IMR-90 (cell line): ENCODE measurements around the gene AK1. TPM values are rescaled to one million over a fixed set of nuclear protein-coding genes. Genes with fewer than 3 reads are reported as not detected.

ENCODE experiments used
- ATAC-seq: fragments of 200-7000 bp; cut with Tn5 transposase; 2 replicates; pipeline ENCODE4 v1.9.1; 2020; ENCODE audit warnings: low read depth, mild to moderate bottlenecking, moderate library complexity
- BruUV-seq: library from RNA; stranded (reverse); fragments of 400-500 nt; replicated peaks from 2 replicates; lab custom pipeline; 2021; lab: Mats Ljungman, UMichigan
- CTCF ChIA-PET: fragments of 300-600 bp; formaldehyde crosslinking; extraction: SDS; loops from one replicate; lab custom pipeline; 2021; ENCODE audit warnings: antibody characterized with exemption; lab: Yijun Ruan, JAX
- POLR2A ChIA-PET: fragments of 300-600 bp; sonication (Branson Sonifier 250); formaldehyde crosslinking; loops from one replicate; lab custom pipeline; 2022; ENCODE audit warnings: antibody characterized with exemption; ENCODE audit not compliant: unreplicated experiment; lab: Charles Lee
- DNase-seq: peaks from one replicate; pipeline ENCODE4 v3.0.0; 2013
- H2AFZ ChIP-seq: replicated peaks from 2 replicates; pipeline ENCODE3; 2013; ENCODE audit warnings: low read length, mild to moderate bottlenecking; ENCODE audit not compliant: poor library complexity
- H2AK5ac ChIP-seq: 2 replicates; pipeline ENCODE4 v1.6.1; 2013; ENCODE audit warnings: low read depth, low read length, inconsistent platforms
- H2AK9ac ChIP-seq: replicated peaks from 2 replicates; pipeline ENCODE3; 2013; ENCODE audit warnings: mild to moderate bottlenecking, low read depth, low read length, moderate library complexity; ENCODE audit not compliant: poor library complexity
- H2BK120ac ChIP-seq: 2 replicates; pipeline ENCODE4 v1.6.1; 2013; ENCODE audit warnings: low read depth, low read length, inconsistent platforms
- H2BK15ac ChIP-seq: 3 replicates; pipeline ENCODE4 v1.6.1; 2013; ENCODE audit warnings: low read depth, low read length, inconsistent platforms
- H2BK20ac ChIP-seq: 2 replicates; pipeline ENCODE4 v1.6.1; 2013; ENCODE audit warnings: low read depth, mild to moderate bottlenecking, inconsistent platforms, low read length, moderate library complexity
- H2BK5ac ChIP-seq: 2 replicates; pipeline ENCODE4 v1.6.1; 2013; ENCODE audit warnings: mild to moderate bottlenecking, low read depth, low read length, inconsistent platforms; ENCODE audit not compliant: poor library complexity, severe bottlenecking
- H3K14ac ChIP-seq: replicated peaks from 2 replicates; pipeline ENCODE4 v1.6.1; 2013; ENCODE audit warnings: low read depth, low read length, inconsistent platforms
- H3K18ac ChIP-seq: 2 replicates; pipeline ENCODE4 v1.6.1; 2013; ENCODE audit warnings: low read depth, low read length, control low read depth
- H3K23ac ChIP-seq: 2 replicates; pipeline ENCODE4 v1.6.1; 2013; ENCODE audit warnings: low read depth, low read length, inconsistent platforms
- H3K27ac ChIP-seq: 2 replicates; pipeline ENCODE4 v1.5.1; 2013; ENCODE audit warnings: mild to moderate bottlenecking, control low read depth, low read length; ENCODE audit not compliant: insufficient read depth
- H3K27me3 ChIP-seq: 2 replicates; pipeline ENCODE4 v1.6.1; 2013; ENCODE audit warnings: low read length; ENCODE audit not compliant: control insufficient read depth, insufficient read depth
- H3K36me3 ChIP-seq: 2 replicates; pipeline ENCODE4 v1.6.1; 2013; ENCODE audit warnings: low read length, mixed read lengths; ENCODE audit not compliant: control insufficient read depth, insufficient read depth
- H3K4ac ChIP-seq: 2 replicates; pipeline ENCODE4 v1.6.1; 2013; ENCODE audit warnings: low read depth, low read length, inconsistent platforms
- H3K4me1 ChIP-seq: 2 replicates; pipeline ENCODE4 v1.6.1; 2013; ENCODE audit warnings: low read length, mixed read lengths; ENCODE audit not compliant: control insufficient read depth, insufficient read depth
- H3K4me2 ChIP-seq: 2 replicates; pipeline ENCODE4 v1.6.1; 2013; ENCODE audit warnings: low read depth, mild to moderate bottlenecking, control low read depth, low read length, moderate library complexity
- H3K4me3 ChIP-seq: 2 replicates; pipeline ENCODE4 v1.5.1; 2013; ENCODE audit warnings: low read depth, mild to moderate bottlenecking, control low read depth, low read length, moderate library complexity; ENCODE audit not compliant: insufficient read depth
- H3K56ac ChIP-seq: 2 replicates; pipeline ENCODE4 v1.6.1; 2013; ENCODE audit warnings: low read length, inconsistent platforms; ENCODE audit not compliant: insufficient read depth; ENCODE audit errors: extremely low read depth
- H3K79me1 ChIP-seq, 2 experiments: 2 replicates each; pipeline ENCODE4 v1.6.1; 2013; ENCODE audit warnings: low read length in 2 of 2, inconsistent platforms in 1 of 2, low read depth in 1 of 2
- H3K9ac ChIP-seq: 2 replicates; pipeline ENCODE4 v1.6.1; 2013; ENCODE audit warnings: low read depth, low read length, control low read depth
- H3K9me1 ChIP-seq: 2 replicates; pipeline ENCODE4 v1.6.1; 2013; ENCODE audit warnings: low read length, inconsistent platforms; ENCODE audit not compliant: insufficient read depth
- H3K9me3 ChIP-seq: 2 replicates; pipeline ENCODE4 v1.6.1; 2013; ENCODE audit warnings: low read length; ENCODE audit not compliant: control insufficient read depth, insufficient read depth
- H4K20me1 ChIP-seq: 2 replicates; pipeline ENCODE4 v1.6.1; 2013; ENCODE audit warnings: low read length, inconsistent platforms; ENCODE audit not compliant: insufficient read depth
- H4K5ac ChIP-seq: 2 replicates; pipeline ENCODE4 v1.6.1; 2013; ENCODE audit warnings: mild to moderate bottlenecking, low read depth, low read length, control low read depth
- H4K8ac ChIP-seq, 2 experiments: 2 replicates each; pipeline ENCODE4 v1.6.1; 2013; ENCODE audit warnings: low read depth in 2 of 2, low read length in 2 of 2, control low read depth in 1 of 2, inconsistent platforms in 1 of 2
- H4K91ac ChIP-seq: 2 replicates; pipeline ENCODE4 v1.6.1; 2013; ENCODE audit warnings: low read depth, low read length, inconsistent platforms; ENCODE audit not compliant: insufficient read depth
- BHLHE40 ChIP-seq: fragments of 150-350 bp; IDR thresholded peaks from 2 replicates; pipeline ENCODE4 v1.6.1; 2016; ENCODE audit warnings: mild to moderate bottlenecking, low read depth, low read length
- CEBPB ChIP-seq: IDR thresholded peaks from 2 replicates; pipeline ENCODE4 v1.6.1; 2012; ENCODE audit warnings: low read depth, low read length, improper control_type of control experiment
- CHD1 ChIP-seq: IDR thresholded peaks from 2 replicates; pipeline ENCODE4 v1.6.1; 2012; ENCODE audit warnings: low read depth, low read length, improper control_type of control experiment
- CTCF ChIP-seq: conservative IDR thresholded peaks from 2 replicates; pipeline ENCODE4 v1.5.1; 2012; ENCODE audit warnings: mild to moderate bottlenecking, low read depth, low read length, improper control_type of control experiment
- ELK1 ChIP-seq: fragments of 150-350 bp; IDR thresholded peaks from 2 replicates; pipeline ENCODE4 v1.6.1; 2016; ENCODE audit warnings: low read depth, mild to moderate bottlenecking, low read length, moderate library complexity, borderline replicate concordance
- FOS ChIP-seq: fragments of 150-350 bp; IDR thresholded peaks from 2 replicates; pipeline ENCODE4 v1.6.1; 2016; ENCODE audit warnings: low read depth, low read length
- MAFK ChIP-seq: IDR thresholded peaks from 2 replicates; pipeline ENCODE4 v1.6.1; 2012; ENCODE audit warnings: low read depth, low read length, improper control_type of control experiment
- MAZ ChIP-seq: IDR thresholded peaks from 2 replicates; pipeline ENCODE4 v1.6.1; 2012; ENCODE audit warnings: low read depth, mild to moderate bottlenecking, low read length, improper control_type of control experiment, moderate library complexity, borderline replicate concordance
- NFE2L2 ChIP-seq: fragments of 150-350 bp; IDR thresholded peaks from 2 replicates; pipeline ENCODE4 v1.6.1; 2016; ENCODE audit warnings: low read depth, mild to moderate bottlenecking, low read length
- POLR2A ChIP-seq: IDR thresholded peaks from 2 replicates; pipeline ENCODE4 v1.6.1; 2012; ENCODE audit warnings: mild to moderate bottlenecking, low read depth, low read length
- RAD21 ChIP-seq: IDR thresholded peaks from 2 replicates; pipeline ENCODE4 v1.6.1; 2012; ENCODE audit warnings: low read length, improper control_type of control experiment
- RCOR1 ChIP-seq: IDR thresholded peaks from 2 replicates; pipeline ENCODE4 v1.6.1; 2012; ENCODE audit warnings: mild to moderate bottlenecking, low read length, improper control_type of control experiment; ENCODE audit not compliant: insufficient replicate concordance
- RFX5 ChIP-seq: IDR thresholded peaks from 2 replicates; pipeline ENCODE4 v1.8.0; 2012; ENCODE audit warnings: low read depth, mild to moderate bottlenecking, low read length, moderate library complexity
- USF2 ChIP-seq: fragments of 150-350 bp; IDR thresholded peaks from 2 replicates; pipeline ENCODE4 v1.6.1; 2017; ENCODE audit warnings: mild to moderate bottlenecking, antibody characterized with exemption, low read length, low read depth
- WGBS, 2 experiments: methylation state at CpG; one replicate each; pipeline versions ENCODE4 v1.1.5 to v1.1.7; 2013; ENCODE audit warnings: missing lambda C conversion rate in 2 of 2; ENCODE audit not compliant: insufficient read length in 1 of 2; ENCODE audit errors: extremely low coverage in 2 of 2; 5-methylcytosine and 5-hydroxymethylcytosine counted together
- dilution Hi-C: fragments of 300-500 bp; cut with HindIII; formaldehyde crosslinking; loops from one replicate; pipeline ENCODE4 v1.14.3; 2018; ENCODE audit warnings: low sequenced_read_pairs; ENCODE audit not compliant: unreplicated experiment
- in situ Hi-C: fragments of 300-500 bp; cut with MboI; formaldehyde crosslinking; loops from 3 replicates; pipeline ENCODE4 v1.14.3; 2019; ENCODE audit warnings: low sequenced_read_pairs, inconsistent platforms, mixed read lengths
- intact Hi-C: fragments of 100-400 bp; cut with micrococcal nuclease; formaldehyde crosslinking; loops from 2 replicates; pipeline ENCODE4 v1.10.0; 2022
- polyA plus RNA-seq, 3 experiments: library from polyadenylated mRNA; depleted of rRNA; stranded (reverse); fragments of >200 nt; gene quantifications; 2 replicates each; pipeline ENCODE4 v1.2.3, GENCODE V29; 2012; ENCODE audit warnings: low replicate concordance in 1 of 3
- total RNA-seq: library from RNA; depleted of rRNA; stranded (reverse); fragments of >200 nt; gene quantifications from 2 replicates; pipeline ENCODE4 v1.2.3, GENCODE V29; 2012

The AK1 gene
- total and polyA plus RNA-seq, 2 of the 4 experiments (the other 2 are of a cell fraction) = 44.8 to 119 TPM

- dilution Hi-C loops (no loop called here), in situ Hi-C loops (loop anchor here (5.0 kb wide), 1 partner anchor 338 kb away; no protein-coding TSS in a partner anchor), intact Hi-C loops (loop anchor here (10.0 kb wide), 2 partner anchors 420 to 720 kb away; no protein-coding TSS in a partner anchor)
- no peak overlapping the region for H3K4me2 ChIP-seq
- 0 out of 4 replicates have a peak, but pooled peaks cover 0 to under 1% of the 10 kb centered on the region in 2 experiments for H3K79me1 ChIP-seq
- BruUV-seq = no TSS peak
- H3K36me3 ChIP-seq = no peaks in the 10 kb centered on the region
- no peak overlapping the region for H3K4me3 ChIP-seq
- H3K9ac ChIP-seq = no peak overlapping the region
- ChIA-PET POLR2A (interaction anchor here (0.5 kb wide), 1 partner anchor 8 kb away, joined by 4 read pairs; the partner anchor contains the start of gene ST6GALNAC4), CTCF (no interaction called here)
- H2AK5ac ChIP-seq = peak overlapping the region; percentile 97
- H3K18ac ChIP-seq = no peak overlapping the region
- no peak overlapping the region for H4K8ac ChIP-seq
- H2BK120ac ChIP-seq = 0 out of 2 replicates have a peak overlapping the region, but pooled peaks have one; percentile 5
- H2BK20ac ChIP-seq = no peak overlapping the region
- no peak for DNase-seq
- H2AFZ ChIP-seq = no peak overlapping the region
- peaks cover 4% of the 10 kb centered on the region for H4K20me1 ChIP-seq
- peaks cover 5% of the 10 kb centered on the region for H3K4me1 ChIP-seq
- H2BK15ac ChIP-seq = peak overlapping the region; percentile 6; the same call in 1 of the 3 replicates
- no peaks in the 10 kb centered on the region for H3K27me3 ChIP-seq
- TF ChIP-seq FOS = no peak
- TF ChIP-seq BHLHE40 = no peak
- TF ChIP-seq ELK1 = no peak
- TF ChIP-seq RAD21 = no peak
- no peak for TF ChIP-seq CHD1
- no peak for TF ChIP-seq CEBPB
- no peak for TF ChIP-seq MAZ
- no peak for TF ChIP-seq USF2
- no peak for TF ChIP-seq NFE2L2
- TF ChIP-seq POLR2A = no peak
- TF ChIP-seq RFX5 = no peak
- TF ChIP-seq MAFK = no peak
- no peak for TF ChIP-seq RCOR1
- no peak for TF ChIP-seq CTCF
- no peak overlapping the region for H4K91ac ChIP-seq
- H3K14ac ChIP-seq = no peak overlapping the region
- H2BK5ac ChIP-seq = no peak overlapping the region
- H3K56ac ChIP-seq = no peak overlapping the region
- H2AK9ac ChIP-seq = no peak overlapping the region
- no peaks in the 10 kb centered on the region for H3K9me3 ChIP-seq
- H3K23ac ChIP-seq = no peak overlapping the region
- H3K9me1 ChIP-seq = peaks cover 8% of the 10 kb centered on the region
- ATAC-seq = no peak
- 92% methylated on average over 16 of the region's 22 CpGs; no CpG with 5 or more reads in 1 of the 2 experiments for WGBS, 2 experiments
- no peak overlapping the region for H4K5ac ChIP-seq
- H3K27ac ChIP-seq = no peak overlapping the region
- H3K4ac ChIP-seq = no peak overlapping the region
Observed at GRCh38 chr9:127924736-127925444, 47.4 kb upstream of the AK1 start.
